ENCODE measurements around the gene HSPD1. TPM values are rescaled to one million over a fixed set of nuclear protein-coding genes. Genes with fewer than 3 reads are reported as not detected.
A peak's percentile ranks its signal among the peaks of the same experiment; 100 is the strongest.
"Not testable (repeated sequence)": the region's sequence is repeated elsewhere in the genome, so short reads cannot be mapped to it uniquely, and the experiment has no call there.

The HSPD1 gene
- polyA plus RNA-seq, 3 donors, result 650 to 685 (median 650) TPM

- DNase-seq (ENCODE audit: low read depth in 3 of 3, low spot score in 2 of 3), result no peak
These were observed 1.3 kb downstream of the HSPD1 start for GRCh38 chr2:197498235-197498936.

GRCh38 chr2:197497326-197497725 lies 2.3 kb downstream of the HSPD1 start:
- no peak for DNase-seq (ENCODE audit: low read depth in 3 of 3, low spot score in 2 of 3)

- DNase-seq (ENCODE audit: low read depth in 3 of 3, low spot score in 2 of 3), result no peak
These were observed 2.9 kb downstream of the HSPD1 start for GRCh38 chr2:197496695-197497094.

- no peak for DNase-seq (ENCODE audit: low read depth in 3 of 3, low spot score in 2 of 3)
These were observed 4.1 kb downstream of the HSPD1 start for GRCh38 chr2:197495433-197496134.

GRCh38 chr2:197487385-197487784 lies 12.3 kb downstream of the HSPD1 start:
- no peak for DNase-seq (ENCODE audit: low read depth in 3 of 3, low spot score in 2 of 3)

- no peak for DNase-seq (ENCODE audit: low read depth in 3 of 3, low spot score in 2 of 3)
These were observed 13.5 kb downstream of the HSPD1 start for GRCh38 chr2:197486175-197486574.

GRCh38 chr2:197484248-197484647 lies 15.4 kb downstream of the HSPD1 start:
- not testable (repeated sequence) for DNase-seq (ENCODE audit: low read depth in 3 of 3, low spot score in 2 of 3)

GRCh38 chr2:197480165-197481036 lies 19.2 kb downstream of the HSPD1 start:
- no peak for DNase-seq (ENCODE audit: low read depth in 3 of 3, low spot score in 2 of 3)

- DNase-seq (ENCODE audit: low read depth in 3 of 3, low spot score in 2 of 3), result no peak
These were observed 21.8 kb downstream of the HSPD1 start for GRCh38 chr2:197477797-197478196.

GRCh38 chr2:197472166-197472565 lies 27.5 kb downstream of the HSPD1 start:
- no peak for DNase-seq (ENCODE audit: low read depth in 3 of 3, low spot score in 2 of 3)

GRCh38 chr2:197464175-197464574 lies 35.5 kb downstream of the HSPD1 start:
- no peak for DNase-seq (ENCODE audit: low read depth in 3 of 3, low spot score in 2 of 3)

GRCh38 chr2:197461057-197461456 lies 38.6 kb downstream of the HSPD1 start:
- no peak for DNase-seq (ENCODE audit: low read depth in 3 of 3, low spot score in 2 of 3)

GRCh38 chr2:197460649-197461048 lies 39.0 kb downstream of the HSPD1 start:
- DNase-seq (ENCODE audit: low read depth in 3 of 3, low spot score in 2 of 3), result no peak

- DNase-seq (ENCODE audit: low read depth in 3 of 3, low spot score in 2 of 3), result no peak
These were observed 44.2 kb downstream of the HSPD1 start for GRCh38 chr2:197455428-197455827.

- DNase-seq (ENCODE audit: low read depth in 3 of 3, low spot score in 2 of 3), result no peak
These were observed 44.7 kb downstream of the HSPD1 start for GRCh38 chr2:197454923-197455322.

GRCh38 chr2:197453914-197454398 lies 45.7 kb downstream of the HSPD1 start:
- peak; percentile 63 to 76 (median 70) for DNase-seq (ENCODE audit: low read depth in 3 of 3, low spot score in 2 of 3)

- DNase-seq (ENCODE audit: low read depth in 3 of 3, low spot score in 2 of 3), result peak; percentile 98
These were observed 46.3 kb downstream of the HSPD1 start, which contains the start of gene COQ10B for GRCh38 chr2:197453123-197453913. COQ10B (plus strand) TSS chr2:197453552; CDS start chr2:197453561, 9 bp downstream.

GRCh38 chr2:197452754-197453122 lies 46.9 kb downstream of the HSPD1 start:
- DNase-seq (ENCODE audit: low read depth in 3 of 3, low spot score in 2 of 3), result no peak

GRCh38 chr2:197450935-197451358 lies 48.7 kb downstream of the HSPD1 start:
- not testable (repeated sequence) for DNase-seq (ENCODE audit: low read depth in 3 of 3, low spot score in 2 of 3)

- no peak for DNase-seq (ENCODE audit: low read depth in 3 of 3, low spot score in 2 of 3)
These were observed 49.2 kb downstream of the HSPD1 start for GRCh38 chr2:197450465-197450864.
